Measurements from ENCODE around the gene ATP1B3. TPM values are rescaled to one million over a fixed set of nuclear protein-coding genes. Genes with fewer than 3 reads are reported as not detected.

The ATP1B3 gene
- total RNA-seq, 1 experiment from 2014 or later: 250 TPM

GRCh38 chr3:141895731-141896130 is 19.3 kb downstream of the ATP1B3 start:
- peaks cover 9% of the 10 kb centered on the region for H3K79me1 ChIP-seq (ENCODE audit: insufficient read depth, low read depth, low read length, poor library complexity, severe bottlenecking)
- H2AFZ ChIP-seq (ENCODE audit: low read length): no peak overlapping the region
- H3K14ac ChIP-seq (ENCODE audit: insufficient read depth, low read length): no peak overlapping the region
- peaks cover 37 to 41% of the 10 kb centered on the region in 2 experiments for H3K9me3 Mint-ChIP-seq
- no peak overlapping the region for H3T11ph ChIP-seq (ENCODE audit: low read length)
- no peak overlapping the region for H2BK5ac ChIP-seq (ENCODE audit: insufficient read length, low read length)
- H3K4me1 Mint-ChIP-seq: peaks cover 0 to 2% of the 10 kb centered on the region in 2 experiments; a peak in 1 of 4 replicates
- no peak overlapping the region for H3K4me3 Mint-ChIP-seq
- no peak overlapping the region for H2BK20ac ChIP-seq (ENCODE audit: low read depth, low read length, poor library complexity, severe bottlenecking)
- peaks cover 55 to 68% (median 60%) of the 10 kb centered on the region in 3 experiments for H3K36me3 Mint-ChIP-seq (ENCODE audit: insufficient read depth in 1 of 3, low read depth in 3 of 3)
- H3K4ac ChIP-seq (ENCODE audit: low read depth, low read length): no peak overlapping the region
- H2BK15ac ChIP-seq (ENCODE audit: low read depth, low read length): no peak overlapping the region
- no peak overlapping the region for H3K27ac ChIP-seq (ENCODE audit: insufficient read length, low read depth, low read length)
- no CpG with 5 or more reads among the region's 3 CpGs for WGBS (ENCODE audit: extremely low coverage, insufficient read length, low lambda C conversion rate)
- no peak overlapping the region for H3K27ac Mint-ChIP-seq
- H3K56ac ChIP-seq (ENCODE audit: insufficient read length, low read depth, low read length): no peak overlapping the region
- peaks cover 15% of the 10 kb centered on the region; the same call in 1 of the 2 replicates for H3K79me2 ChIP-seq (ENCODE audit: insufficient read depth, low read length)
- H3K9me3 ChIP-seq (ENCODE audit: control insufficient read depth, low read depth, low read length): peaks cover 9% of the 10 kb centered on the region
- no peaks in the 10 kb centered on the region for H3K27me3 ChIP-seq (ENCODE audit: insufficient read depth, low read length)
- H2AK5ac ChIP-seq (ENCODE audit: insufficient read length, low read length): no peak overlapping the region
- H3K23me2 ChIP-seq (ENCODE audit: insufficient read length, low read depth, low read length, poor library complexity, severe bottlenecking): no peaks in the 10 kb centered on the region
- no peak overlapping the region for H3K4me2 ChIP-seq (ENCODE audit: insufficient read depth, insufficient read length, low read length)
- no peaks in the 10 kb centered on the region for H3K4me1 ChIP-seq (ENCODE audit: insufficient read depth, low read length)
- no peak overlapping the region for H3K23ac ChIP-seq (ENCODE audit: insufficient read length, low read depth, low read length)
- H4K5ac ChIP-seq (ENCODE audit: insufficient read length, low read depth, low read length): no peak overlapping the region
- H3K27me3 Mint-ChIP-seq (ENCODE audit: low read depth): no peaks in the 10 kb centered on the region
- H4K91ac ChIP-seq (ENCODE audit: insufficient read length, low read depth, low read length): no peak overlapping the region
- no peak overlapping the region for H2BK120ac ChIP-seq (ENCODE audit: low read depth, low read length, poor library complexity, severe bottlenecking)
- TF ChIP-seq, protein P1, sequence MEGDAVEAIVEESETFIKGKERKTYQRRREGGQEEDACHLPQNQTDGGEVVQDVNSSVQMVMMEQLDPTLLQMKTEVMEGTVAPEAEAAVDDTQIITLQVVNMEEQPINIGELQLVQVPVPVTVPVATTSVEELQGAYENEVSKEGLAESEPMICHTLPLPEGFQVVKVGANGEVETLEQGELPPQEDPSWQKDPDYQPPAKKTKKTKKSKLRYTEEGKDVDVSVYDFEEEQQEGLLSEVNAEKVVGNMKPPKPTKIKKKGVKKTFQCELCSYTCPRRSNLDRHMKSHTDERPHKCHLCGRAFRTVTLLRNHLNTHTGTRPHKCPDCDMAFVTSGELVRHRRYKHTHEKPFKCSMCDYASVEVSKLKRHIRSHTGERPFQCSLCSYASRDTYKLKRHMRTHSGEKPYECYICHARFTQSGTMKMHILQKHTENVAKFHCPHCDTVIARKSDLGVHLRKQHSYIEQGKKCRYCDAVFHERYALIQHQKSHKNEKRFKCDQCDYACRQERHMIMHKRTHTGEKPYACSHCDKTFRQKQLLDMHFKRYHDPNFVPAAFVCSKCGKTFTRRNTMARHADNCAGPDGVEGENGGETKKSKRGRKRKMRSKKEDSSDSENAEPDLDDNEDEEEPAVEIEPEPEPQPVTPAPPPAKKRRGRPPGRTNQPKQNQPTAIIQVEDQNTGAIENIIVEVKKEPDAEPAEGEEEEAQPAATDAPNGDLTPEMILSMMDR (conservative IDR thresholded peaks at IDR 0.05): no peak
- no peak overlapping the region for H3K9ac ChIP-seq (ENCODE audit: extremely low read depth, insufficient read length, low read length)
- no peaks in the 10 kb centered on the region for H4K20me1 ChIP-seq (ENCODE audit: control insufficient read depth, insufficient read depth, insufficient read length)
- no peak overlapping the region for H2BK12ac ChIP-seq (ENCODE audit: insufficient read length, low read depth, low read length)
- no peak for DNase-seq
- no peak overlapping the region for H4K8ac ChIP-seq (replicated peaks; ENCODE audit: insufficient read length, low read depth, low read length)
- no peak overlapping the region for H3K18ac ChIP-seq (ENCODE audit: insufficient read length, low read depth, low read length)

Measured in H9 (cell line).